Osteocyte (in vitro differentiated cells): ENCODE measurements around the gene NRCAM. TPM values are rescaled to one million over a fixed set of nuclear protein-coding genes. Genes with fewer than 3 reads are reported as not detected.

Experiments
- DNase-seq: peaks from one replicate; pipeline ENCODE4 v3.0.0; 2021; ENCODE audit warnings: mixed read lengths; ENCODE audit not compliant: unreplicated experiment; ENCODE audit errors: extremely low spot score
- H3K27ac Mint-ChIP-seq: one replicate; pipeline ENCODE4 v1.8.0; 2021; ENCODE audit warnings: mild to moderate bottlenecking, mixed read lengths; ENCODE audit not compliant: unreplicated experiment
- H3K27me3 Mint-ChIP-seq: one replicate; pipeline ENCODE4 v1.8.0; 2021; ENCODE audit warnings: mixed read lengths; ENCODE audit not compliant: unreplicated experiment
- H3K36me3 Mint-ChIP-seq: one replicate; pipeline ENCODE4 v1.8.0; 2021; ENCODE audit warnings: mixed read lengths; ENCODE audit not compliant: unreplicated experiment
- H3K4me1 Mint-ChIP-seq: one replicate; pipeline ENCODE4 v1.8.0; 2021; ENCODE audit warnings: mixed read lengths; ENCODE audit not compliant: unreplicated experiment
- H3K4me3 Mint-ChIP-seq: one replicate; pipeline ENCODE4 v1.8.0; 2021; ENCODE audit warnings: mild to moderate bottlenecking, moderate library complexity, mixed read lengths; ENCODE audit not compliant: unreplicated experiment
- H3K9me3 Mint-ChIP-seq: one replicate; pipeline ENCODE4 v1.8.0; 2021; ENCODE audit warnings: mixed read lengths; ENCODE audit not compliant: unreplicated experiment
- total RNA-seq: library from RNA; stranded (reverse); gene quantifications from 2 replicates; pipeline ENCODE4 v1.2.1, GENCODE V29; 2021
- TF ChIP-seq, protein P1 (sequence below): fragments of 200-600 bp; sonication (generic); IDR thresholded peaks from 2 replicates; pipeline ENCODE4 v1.5.0; 2021; ENCODE audit warnings: antibody characterized with exemption, mild to moderate bottlenecking, moderate library complexity

NRCAM gene
- total RNA-seq, 1 donor from 2014 or later, result 81.8 TPM

DNA sequence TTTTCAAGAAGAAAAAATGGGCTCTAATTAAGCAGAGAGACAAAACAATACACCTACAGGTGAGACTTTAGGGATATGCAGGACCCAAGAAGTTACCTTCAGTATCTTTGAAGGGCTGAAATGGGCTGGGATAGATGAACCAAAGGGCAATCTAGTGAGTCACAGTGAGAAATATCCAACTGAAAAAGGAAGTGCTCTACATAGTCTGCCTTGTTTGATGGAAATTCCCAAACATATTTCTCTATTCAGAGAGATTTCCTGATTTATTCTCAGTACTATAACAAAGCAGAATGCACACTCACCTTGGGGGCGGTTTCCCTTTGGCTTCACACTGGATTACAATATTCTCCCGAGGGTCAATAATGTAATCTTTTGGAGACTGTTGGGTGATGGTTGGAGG is 222.0 kb downstream of the NRCAM start:
- H3K27ac Mint-ChIP-seq, result peak overlapping the region; percentile 59
- H3K9me3 Mint-ChIP-seq, result no peaks in the 10 kb centered on the region
- H3K27me3 Mint-ChIP-seq, result no peaks in the 10 kb centered on the region
- H3K4me3 Mint-ChIP-seq, result no peak overlapping the region
- peaks cover 31% of the 10 kb centered on the region for H3K4me1 Mint-ChIP-seq
- no peak for DNase-seq
- TF ChIP-seq, protein P1, sequence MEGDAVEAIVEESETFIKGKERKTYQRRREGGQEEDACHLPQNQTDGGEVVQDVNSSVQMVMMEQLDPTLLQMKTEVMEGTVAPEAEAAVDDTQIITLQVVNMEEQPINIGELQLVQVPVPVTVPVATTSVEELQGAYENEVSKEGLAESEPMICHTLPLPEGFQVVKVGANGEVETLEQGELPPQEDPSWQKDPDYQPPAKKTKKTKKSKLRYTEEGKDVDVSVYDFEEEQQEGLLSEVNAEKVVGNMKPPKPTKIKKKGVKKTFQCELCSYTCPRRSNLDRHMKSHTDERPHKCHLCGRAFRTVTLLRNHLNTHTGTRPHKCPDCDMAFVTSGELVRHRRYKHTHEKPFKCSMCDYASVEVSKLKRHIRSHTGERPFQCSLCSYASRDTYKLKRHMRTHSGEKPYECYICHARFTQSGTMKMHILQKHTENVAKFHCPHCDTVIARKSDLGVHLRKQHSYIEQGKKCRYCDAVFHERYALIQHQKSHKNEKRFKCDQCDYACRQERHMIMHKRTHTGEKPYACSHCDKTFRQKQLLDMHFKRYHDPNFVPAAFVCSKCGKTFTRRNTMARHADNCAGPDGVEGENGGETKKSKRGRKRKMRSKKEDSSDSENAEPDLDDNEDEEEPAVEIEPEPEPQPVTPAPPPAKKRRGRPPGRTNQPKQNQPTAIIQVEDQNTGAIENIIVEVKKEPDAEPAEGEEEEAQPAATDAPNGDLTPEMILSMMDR, result no peak
- H3K36me3 Mint-ChIP-seq, result peaks cover 18% of the 10 kb centered on the region

- H3K27me3 Mint-ChIP-seq, result no peaks in the 10 kb centered on the region
- no peak overlapping the region for H3K27ac Mint-ChIP-seq
- peaks cover 22% of the 10 kb centered on the region for H3K36me3 Mint-ChIP-seq
- H3K9me3 Mint-ChIP-seq, result no peaks in the 10 kb centered on the region
- no peak overlapping the region for H3K4me3 Mint-ChIP-seq
- no peak for DNase-seq
- TF ChIP-seq, protein P1, result no peak
- peaks cover 31% of the 10 kb centered on the region for H3K4me1 Mint-ChIP-seq
These were observed 224.2 kb downstream of the NRCAM start for GRCh38 chr7:108232076-108232475.

DNA sequence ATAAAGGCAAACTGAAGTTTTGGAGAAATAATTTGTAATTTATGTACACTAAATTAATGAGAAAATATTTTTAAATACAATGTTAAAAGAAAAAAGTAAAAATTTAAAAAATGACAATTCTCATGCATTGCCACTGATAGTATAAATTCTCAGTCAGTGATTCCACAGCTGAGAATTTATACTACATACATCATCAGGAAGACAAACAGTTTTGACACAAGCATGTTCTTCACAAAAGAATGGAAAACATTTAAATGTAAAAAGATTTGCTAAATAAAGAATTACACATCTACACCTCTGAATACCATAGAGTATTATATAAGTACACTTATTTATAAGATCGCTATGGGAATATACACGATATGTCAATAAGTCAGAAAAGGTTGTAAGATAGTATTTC is 225.0 kb downstream of the NRCAM start:
- Mint-ChIP-seq H3K4me1 (peaks cover 30% of the 10 kb centered on the region), H3K36me3 (peaks cover 23% of the 10 kb centered on the region), H3K27ac (no peak overlapping the region), H3K4me3 (no peak overlapping the region), H3K9me3 (no peaks in the 10 kb centered on the region), H3K27me3 (no peaks in the 10 kb centered on the region)
- no peak for DNase-seq
- TF ChIP-seq, protein P1, result no peak

GRCh38 chr7:108227366-108227765 is 228.9 kb downstream of the NRCAM start:
- Mint-ChIP-seq H3K27ac (no peak overlapping the region), H3K27me3 (no peaks in the 10 kb centered on the region), H3K36me3 (peaks cover 28% of the 10 kb centered on the region), H3K4me1 (peaks cover 9% of the 10 kb centered on the region), H3K9me3 (no peaks in the 10 kb centered on the region), H3K4me3 (no peak overlapping the region)
- no peak for DNase-seq
- TF ChIP-seq, protein P1, result no peak

DNA sequence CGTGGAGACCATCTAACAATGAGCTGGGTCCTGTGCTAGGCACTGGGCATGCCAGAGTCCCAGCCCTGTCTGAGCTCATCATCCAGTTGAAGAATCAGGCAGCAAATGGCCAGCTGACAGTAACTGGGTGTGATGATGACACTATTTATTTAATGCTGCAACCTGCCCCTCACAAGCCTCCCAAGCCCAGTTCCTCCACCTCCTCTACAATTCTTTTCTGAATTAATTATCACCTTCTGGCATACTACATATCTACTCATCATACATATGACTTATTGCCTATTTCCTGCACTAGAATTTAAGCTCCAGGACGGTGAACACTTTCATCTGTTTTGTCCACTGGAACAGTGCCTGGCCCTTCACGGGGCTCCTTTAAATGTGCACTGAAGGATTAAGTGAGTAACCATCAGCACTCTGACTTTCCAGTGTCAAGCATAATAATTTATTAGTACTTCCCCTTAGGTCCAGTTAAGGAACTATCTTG is 229.4 kb downstream of the NRCAM start:
- TF ChIP-seq, protein P1, result no peak
- H3K9me3 Mint-ChIP-seq, result no peaks in the 10 kb centered on the region
- H3K36me3 Mint-ChIP-seq, result peaks cover 27% of the 10 kb centered on the region
- no peak overlapping the region for H3K4me3 Mint-ChIP-seq
- no peaks in the 10 kb centered on the region for H3K27me3 Mint-ChIP-seq
- no peak for DNase-seq
- peaks cover 13% of the 10 kb centered on the region for H3K4me1 Mint-ChIP-seq
- no peak overlapping the region for H3K27ac Mint-ChIP-seq
